ENCODE measurements around the gene USP40.

USP40 gene

DNA sequence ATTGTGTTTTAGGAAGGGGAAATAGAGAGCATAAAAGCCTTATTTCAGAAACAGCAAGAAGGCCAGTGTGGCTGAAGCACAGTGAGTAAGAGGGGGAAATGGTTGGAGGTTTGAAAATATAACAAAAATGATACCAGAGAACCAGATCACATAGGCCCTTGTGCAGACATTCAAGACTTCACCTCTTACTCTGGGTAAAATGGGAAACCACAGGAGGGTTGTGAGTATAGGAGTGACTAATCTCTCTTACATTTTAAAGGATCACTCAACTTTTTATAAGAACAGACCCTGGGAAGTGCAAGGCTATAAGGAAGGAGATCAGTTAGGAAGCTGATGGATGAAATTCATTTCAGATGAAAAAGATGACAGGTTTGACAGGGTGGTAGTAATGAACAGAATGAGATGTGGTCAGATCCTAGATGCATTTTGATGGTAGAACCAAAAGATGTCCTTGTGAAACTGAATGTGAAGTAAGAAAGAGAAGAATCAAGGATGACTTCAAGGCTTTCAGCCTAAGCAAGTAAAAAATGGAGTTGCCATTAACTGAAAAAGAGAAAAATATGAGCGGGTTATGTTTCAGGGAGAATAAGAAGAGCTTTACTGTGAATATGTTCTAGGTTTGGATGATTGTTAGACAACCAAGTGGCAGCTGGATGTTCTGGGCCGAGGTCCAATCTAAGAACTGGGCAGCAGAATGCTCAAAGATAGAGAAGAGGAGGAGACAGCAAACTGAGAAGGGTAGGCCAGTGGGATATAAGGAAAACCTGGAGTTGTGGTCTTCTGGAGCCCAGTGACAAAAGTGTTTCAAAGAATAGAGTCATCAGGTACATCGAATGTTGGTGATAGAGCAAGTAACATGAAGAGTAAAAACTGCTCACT lies 65.1 kb downstream of the USP40 start:
- Mint-ChIP-seq H3K27ac (no peak overlapping the region), H3K27me3 (no peaks in the 10 kb centered on the region), H3K9me3 (peaks cover 8% of the 10 kb centered on the region in 2 donors), H3K4me3 (no peak overlapping the region), H3K36me3 (ENCODE audit: insufficient read depth) (peaks cover 11% of the 10 kb centered on the region), H3K4me1 (ENCODE audit: low read depth in 2 of 2) (no peaks in the 10 kb centered on the region)
- no peak for ATAC-seq (replicated peaks)
- no peak for DNase-seq

DNA sequence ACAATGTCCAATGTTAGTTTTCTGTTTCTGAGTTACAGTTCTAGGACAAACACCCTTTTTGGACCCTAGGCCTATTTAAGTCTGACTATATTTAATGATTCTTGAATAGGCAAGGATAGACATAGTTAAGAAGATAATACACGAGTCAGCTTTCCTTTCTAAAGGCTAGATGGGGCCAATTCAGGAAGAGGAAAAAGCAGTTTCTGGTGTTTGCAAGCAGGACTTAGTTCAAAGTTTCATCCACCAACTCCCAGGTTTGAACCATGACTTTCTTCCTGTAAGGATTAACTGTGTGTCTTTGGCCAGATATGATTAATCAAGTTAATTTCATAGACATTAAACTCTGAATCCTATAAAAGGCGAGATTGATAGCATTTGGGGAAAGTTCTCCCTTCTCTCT lies 66.7 kb downstream of the USP40 start:
- Mint-ChIP-seq H3K27me3 (no peaks in the 10 kb centered on the region), H3K27ac (no peak overlapping the region), H3K4me1 (ENCODE audit: low read depth in 2 of 2) (no peaks in the 10 kb centered on the region), H3K9me3 (peaks cover 8% of the 10 kb centered on the region in 2 donors), H3K36me3 (ENCODE audit: insufficient read depth) (peaks cover 11% of the 10 kb centered on the region), H3K4me3 (no peak overlapping the region)
- DNase-seq (no peak), ATAC-seq (replicated peaks) (no peak)

DNA sequence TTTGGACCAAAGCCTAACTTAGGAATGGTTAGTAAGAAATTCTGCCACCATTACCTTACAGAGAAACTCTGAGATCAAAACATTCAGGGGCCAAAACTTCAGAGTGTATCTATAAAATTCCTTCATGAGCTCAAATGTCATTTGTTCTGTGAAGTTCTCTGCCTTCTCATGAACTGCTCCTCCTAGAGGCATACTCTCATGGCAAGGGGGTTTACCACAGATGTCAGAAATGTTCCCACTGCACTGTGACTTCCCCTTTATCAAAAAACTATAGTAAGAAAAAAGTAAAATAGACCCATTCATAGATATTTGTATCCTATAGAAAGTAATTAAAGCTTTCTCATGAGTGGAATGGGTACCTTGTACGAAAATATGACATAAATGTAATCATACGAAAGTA lies 68.5 kb downstream of the USP40 start:
- H3K36me3 Mint-ChIP-seq (ENCODE audit: insufficient read depth): peaks cover 11% of the 10 kb centered on the region
- H3K4me3 Mint-ChIP-seq: no peak overlapping the region
- no peak overlapping the region for H3K27ac Mint-ChIP-seq
- ATAC-seq (replicated peaks): no peak
- no peaks in the 10 kb centered on the region for H3K27me3 Mint-ChIP-seq
- H3K4me1 Mint-ChIP-seq (ENCODE audit: low read depth in 2 of 2): no peaks in the 10 kb centered on the region
- H3K9me3 Mint-ChIP-seq: peaks cover 7 to 8% of the 10 kb centered on the region in 2 donors
- no peak for DNase-seq

GRCh38 chr2:233497692-233498091 lies 68.9 kb downstream of the USP40 start:
- H3K36me3 Mint-ChIP-seq (ENCODE audit: insufficient read depth): peaks cover 9% of the 10 kb centered on the region
- no peak overlapping the region for H3K27ac Mint-ChIP-seq
- no peaks in the 10 kb centered on the region for H3K27me3 Mint-ChIP-seq
- H3K4me1 Mint-ChIP-seq (ENCODE audit: low read depth in 2 of 2): no peaks in the 10 kb centered on the region
- H3K4me3 Mint-ChIP-seq: no peak overlapping the region
- DNase-seq: no peak
- H3K9me3 Mint-ChIP-seq: peaks cover 3 to 5% of the 10 kb centered on the region in 2 donors
- no peak for ATAC-seq (replicated peaks)

DNA sequence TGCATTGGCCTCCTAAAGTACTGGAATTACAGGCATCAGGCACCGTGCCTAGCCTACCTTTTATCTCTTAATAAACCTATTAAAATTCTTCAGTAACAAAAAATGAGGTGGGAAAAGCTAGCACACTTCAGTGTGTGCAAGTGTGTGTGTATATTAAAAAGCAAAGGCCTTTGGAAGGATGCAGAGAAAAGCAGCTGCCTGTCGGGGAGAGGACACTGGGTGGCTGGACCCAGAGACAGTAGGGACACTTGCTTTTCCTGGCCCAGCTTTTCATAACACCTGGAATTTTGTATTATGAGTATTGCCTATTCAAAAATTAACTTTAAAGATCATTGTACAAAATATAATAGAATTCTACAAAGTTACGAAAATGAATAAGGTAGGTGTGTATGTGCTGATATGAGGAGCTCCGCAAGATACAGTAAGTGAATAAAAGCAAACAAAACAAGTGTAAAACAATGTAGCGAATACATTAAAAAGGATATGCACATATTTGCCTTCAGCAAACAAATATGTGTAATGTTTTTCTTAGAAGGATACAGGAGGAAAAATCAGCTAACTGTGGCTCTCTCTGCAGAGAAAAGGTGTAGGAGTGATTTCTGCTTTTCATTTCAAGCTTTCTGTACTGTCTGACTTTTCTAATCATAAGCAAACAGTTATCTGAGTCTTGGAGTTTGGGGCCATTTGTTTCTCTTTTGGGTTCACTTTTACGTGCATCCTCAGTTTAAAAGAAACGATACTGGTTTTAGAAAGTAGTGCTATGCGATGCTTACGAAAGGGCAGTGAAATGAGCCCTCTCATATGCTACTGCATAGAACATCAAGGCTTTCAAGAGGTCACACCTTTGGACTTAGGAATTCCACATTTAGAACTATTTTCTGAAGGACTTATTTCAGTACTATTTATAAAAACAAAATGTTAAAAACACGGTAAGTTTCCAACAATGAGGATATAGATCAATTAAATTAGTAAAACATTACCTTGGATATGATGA lies 70.8 kb downstream of the USP40 start:
- ATAC-seq (replicated peaks): no peak
- H3K36me3 Mint-ChIP-seq (ENCODE audit: insufficient read depth): peaks cover 7% of the 10 kb centered on the region
- H3K9me3 Mint-ChIP-seq: no peaks in the 10 kb centered on the region
- no peak for DNase-seq
- H3K4me3 Mint-ChIP-seq: no peak overlapping the region
- H3K4me1 Mint-ChIP-seq (ENCODE audit: low read depth in 2 of 2): no peaks in the 10 kb centered on the region
- no peaks in the 10 kb centered on the region for H3K27me3 Mint-ChIP-seq
- no peak overlapping the region for H3K27ac Mint-ChIP-seq

GRCh38 chr2:233492751-233493150 lies 73.8 kb downstream of the USP40 start:
- no peak for DNase-seq
- H3K4me3 Mint-ChIP-seq: no peak overlapping the region
- H3K4me1 Mint-ChIP-seq (ENCODE audit: low read depth in 2 of 2): no peaks in the 10 kb centered on the region
- no peak overlapping the region for H3K27ac Mint-ChIP-seq
- H3K27me3 Mint-ChIP-seq: no peaks in the 10 kb centered on the region
- H3K9me3 Mint-ChIP-seq: no peaks in the 10 kb centered on the region
- no peak for ATAC-seq (replicated peaks)
- peaks cover 15% of the 10 kb centered on the region for H3K36me3 Mint-ChIP-seq (ENCODE audit: insufficient read depth)

GRCh38 chr2:233492078-233492477 lies 74.5 kb downstream of the USP40 start:
- DNase-seq (no peak), ATAC-seq (replicated peaks) (no peak)
- no peak overlapping the region for H3K4me3 Mint-ChIP-seq
- no peaks in the 10 kb centered on the region for H3K27me3 Mint-ChIP-seq
- H3K4me1 Mint-ChIP-seq (ENCODE audit: low read depth in 2 of 2): no peaks in the 10 kb centered on the region
- H3K36me3 Mint-ChIP-seq (ENCODE audit: insufficient read depth): peaks cover 11% of the 10 kb centered on the region
- H3K9me3 Mint-ChIP-seq: no peaks in the 10 kb centered on the region
- H3K27ac Mint-ChIP-seq: no peak overlapping the region

GRCh38 chr2:233491326-233491725 lies 75.3 kb downstream of the USP40 start:
- ATAC-seq (replicated peaks): no peak
- no peaks in the 10 kb centered on the region for H3K4me1 Mint-ChIP-seq (ENCODE audit: low read depth in 2 of 2)
- no peak for DNase-seq
- peaks cover 10% of the 10 kb centered on the region for H3K36me3 Mint-ChIP-seq (ENCODE audit: insufficient read depth)
- H3K9me3 Mint-ChIP-seq: no peaks in the 10 kb centered on the region
- no peak overlapping the region for H3K27ac Mint-ChIP-seq
- no peak overlapping the region for H3K4me3 Mint-ChIP-seq
- H3K27me3 Mint-ChIP-seq: no peaks in the 10 kb centered on the region

- H3K4me3 Mint-ChIP-seq: no peak overlapping the region
- no peak overlapping the region for H3K27ac Mint-ChIP-seq
- no peak for DNase-seq
- H3K27me3 Mint-ChIP-seq: no peaks in the 10 kb centered on the region
- H3K36me3 Mint-ChIP-seq (ENCODE audit: insufficient read depth): peaks cover 10% of the 10 kb centered on the region
- no peaks in the 10 kb centered on the region for H3K9me3 Mint-ChIP-seq
- no peaks in the 10 kb centered on the region for H3K4me1 Mint-ChIP-seq (ENCODE audit: low read depth in 2 of 2)
- no peak for ATAC-seq (replicated peaks)
Measured at GRCh38 chr2:233490831-233491230, 75.8 kb downstream of the USP40 start.

DNA sequence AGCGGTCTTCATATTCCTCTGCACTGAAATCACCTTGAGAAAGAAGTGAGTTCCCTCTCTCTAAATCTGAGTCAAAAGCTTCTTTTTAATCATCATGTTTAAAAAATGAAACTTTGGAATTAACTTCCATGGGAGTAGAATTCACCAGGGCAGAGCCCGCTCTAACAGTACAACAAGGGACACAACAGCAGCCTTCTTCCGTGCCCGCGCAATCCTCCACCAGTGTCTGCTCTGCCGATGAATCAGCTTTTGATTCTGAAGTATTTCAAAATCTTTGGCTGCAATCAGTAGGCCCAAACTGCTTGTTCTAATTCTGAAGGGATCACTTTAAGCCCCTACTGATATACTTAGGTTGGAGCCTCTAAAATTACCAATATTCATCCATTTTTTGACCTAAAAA lies 76.9 kb downstream of the USP40 start:
- ATAC-seq (replicated peaks) (no peak), DNase-seq (no peak)
- H3K9me3 Mint-ChIP-seq: no peaks in the 10 kb centered on the region
- H3K27ac Mint-ChIP-seq: no peak overlapping the region
- no peak overlapping the region for H3K4me3 Mint-ChIP-seq
- peaks cover 12% of the 10 kb centered on the region for H3K36me3 Mint-ChIP-seq (ENCODE audit: insufficient read depth)
- no peaks in the 10 kb centered on the region for H3K27me3 Mint-ChIP-seq
- no peaks in the 10 kb centered on the region for H3K4me1 Mint-ChIP-seq (ENCODE audit: low read depth in 2 of 2)

DNA sequence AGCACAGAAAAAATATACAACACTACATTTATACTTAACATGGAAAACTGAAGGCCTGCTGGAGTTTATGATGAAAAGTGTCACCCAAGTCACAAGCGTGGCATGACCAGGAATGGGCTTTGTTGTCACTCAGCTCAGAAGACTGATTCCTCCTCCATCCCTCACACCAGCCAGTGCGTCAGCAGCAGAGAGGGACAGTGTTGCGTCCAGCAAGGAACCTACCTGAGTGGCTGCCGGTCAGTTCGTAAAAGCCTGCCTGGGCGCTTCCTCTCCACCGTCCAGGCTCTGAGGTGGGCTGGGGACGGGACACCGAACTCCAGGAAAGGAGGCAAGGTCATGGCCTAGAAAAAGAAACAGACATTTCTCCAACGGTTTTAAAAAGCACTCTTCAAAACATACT lies 77.4 kb downstream of the USP40 start:
- no peaks in the 10 kb centered on the region for H3K9me3 Mint-ChIP-seq
- DNase-seq: no peak
- no peaks in the 10 kb centered on the region for H3K27me3 Mint-ChIP-seq
- no peak for ATAC-seq (replicated peaks)
- H3K27ac Mint-ChIP-seq: no peak overlapping the region
- H3K36me3 Mint-ChIP-seq (ENCODE audit: insufficient read depth): peaks cover 16% of the 10 kb centered on the region
- no peaks in the 10 kb centered on the region for H3K4me1 Mint-ChIP-seq (ENCODE audit: low read depth in 2 of 2)
- H3K4me3 Mint-ChIP-seq: no peak overlapping the region

- Mint-ChIP-seq H3K4me3 (no peak overlapping the region), H3K27ac (no peak overlapping the region), H3K4me1 (ENCODE audit: low read depth in 2 of 2) (no peaks in the 10 kb centered on the region), H3K27me3 (no peaks in the 10 kb centered on the region), H3K9me3 (no peaks in the 10 kb centered on the region), H3K36me3 (ENCODE audit: insufficient read depth) (peaks cover 20% of the 10 kb centered on the region)
- ATAC-seq (replicated peaks) (no peak), DNase-seq (no peak)
Measured at GRCh38 chr2:233487748-233488345, 78.7 kb downstream of the USP40 start.

DNA sequence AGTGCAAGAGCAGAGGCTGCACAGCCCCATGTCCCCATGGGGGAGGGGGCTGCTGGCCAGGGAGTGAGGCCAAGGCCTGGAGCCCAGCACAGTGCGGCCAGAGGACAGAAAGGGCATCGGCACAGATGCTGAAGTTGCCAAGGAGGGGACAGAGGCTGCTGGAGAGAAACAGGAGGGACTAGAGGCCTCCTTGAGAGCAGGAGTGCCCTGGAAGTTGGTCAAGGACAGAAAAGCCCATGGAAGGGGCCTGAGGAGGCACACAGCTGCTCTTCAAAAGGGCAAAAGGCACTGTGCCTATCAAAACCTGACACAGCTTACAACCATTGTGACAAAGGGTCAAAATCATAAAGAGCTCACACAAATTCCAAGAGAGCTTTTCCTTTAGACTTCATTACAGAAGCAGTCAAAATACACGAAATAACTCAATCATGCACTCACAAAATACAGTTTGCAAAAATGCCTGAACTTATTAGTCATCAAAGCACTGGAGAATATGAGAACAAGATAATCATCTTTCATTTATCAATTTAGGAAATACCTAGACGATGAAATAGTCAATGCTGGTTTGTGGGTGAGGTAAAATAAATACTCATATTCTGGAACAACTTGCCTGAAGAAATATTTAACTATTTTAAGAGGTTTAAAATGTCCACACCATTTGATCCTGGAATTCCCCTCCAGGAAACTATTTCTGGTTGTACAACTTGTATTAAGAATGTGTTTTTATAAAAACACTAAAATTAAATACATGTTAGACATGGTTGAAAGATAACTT lies 79.6 kb downstream of the USP40 start:
- no peaks in the 10 kb centered on the region for H3K27me3 Mint-ChIP-seq
- H3K36me3 Mint-ChIP-seq (ENCODE audit: insufficient read depth): peaks cover 23% of the 10 kb centered on the region
- H3K27ac Mint-ChIP-seq: no peak overlapping the region
- no peaks in the 10 kb centered on the region for H3K4me1 Mint-ChIP-seq (ENCODE audit: low read depth in 2 of 2)
- H3K9me3 Mint-ChIP-seq: no peaks in the 10 kb centered on the region
- ATAC-seq (replicated peaks) (no peak), DNase-seq (no peak)
- no peak overlapping the region for H3K4me3 Mint-ChIP-seq

All from effector memory CD8-positive, alpha-beta T cell (primary cell).